ENCODE measurements around the gene GRK1. TPM values are rescaled to one million over a fixed set of nuclear protein-coding genes. Genes with fewer than 3 reads are reported as not detected.
"Not testable (repeated sequence)": the region's sequence is repeated elsewhere in the genome, so short reads cannot be mapped to it uniquely, and the experiment has no call there.

The GRK1 gene
- total RNA-seq, 2 experiments from 2014 or later, result not detected

DNA sequence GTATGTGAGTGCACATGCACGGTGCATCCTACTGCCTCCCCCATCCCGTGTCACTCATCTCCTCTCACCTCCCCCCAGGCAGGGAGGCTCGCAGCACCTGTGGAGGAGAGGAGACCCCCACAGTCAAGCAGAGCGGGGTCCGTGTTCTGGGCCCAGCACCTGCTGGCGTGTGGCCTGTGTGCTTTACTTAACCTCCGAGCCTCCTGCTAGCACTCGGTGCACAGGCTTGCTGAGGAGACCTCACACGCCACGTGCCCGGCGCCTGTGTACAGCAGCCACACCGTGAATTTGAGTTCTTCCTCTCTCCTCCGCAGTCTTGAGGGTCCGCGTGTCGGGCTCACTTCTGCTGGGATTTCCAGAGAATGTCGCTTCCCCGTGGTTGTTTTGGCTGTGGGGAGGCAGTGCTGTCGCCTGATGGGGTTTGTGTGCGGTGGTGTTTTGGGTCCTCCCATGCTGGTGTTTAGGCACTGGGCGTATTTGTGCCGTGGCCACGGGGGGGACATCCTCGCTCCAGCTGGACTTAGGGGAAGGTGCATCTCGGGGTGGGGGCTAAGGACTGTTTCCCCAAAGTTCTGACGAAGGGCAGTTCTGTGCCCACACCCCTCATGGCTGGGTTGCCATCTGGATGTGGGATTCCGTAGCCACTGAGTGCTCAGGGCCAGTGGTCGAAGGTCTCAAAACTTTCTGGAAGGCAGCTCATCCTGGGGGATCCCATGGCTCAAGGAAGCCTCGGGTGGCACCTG is 57.2 kb downstream of the GRK1 start:
- no peak overlapping the region for H3K4me2 ChIP-seq (ENCODE audit: low read length)
- H3K9me2 ChIP-seq (ENCODE audit: insufficient read depth, low read length), result no peaks in the 10 kb centered on the region
- no peak overlapping the region for H2AFZ ChIP-seq (ENCODE audit: low read length)
- no peaks in the 10 kb centered on the region for H3K79me2 ChIP-seq (ENCODE audit: insufficient read depth, low read depth, low read length)
- H4K20me1 ChIP-seq (ENCODE audit: insufficient read depth, low read length), result no peaks in the 10 kb centered on the region
- ChIA-PET POLR2A (no interaction called here), CTCF (ENCODE audit: unreplicated experiment) (no interaction called here)
- H3K27ac ChIP-seq (ENCODE audit: low read depth, low read length, poor library complexity, severe bottlenecking), result no peak overlapping the region
- no peak overlapping the region for H3K4me3 ChIP-seq (ENCODE audit: low read depth, low read length, poor library complexity, severe bottlenecking)
- DNase-seq (ENCODE audit: low spot score), result no peak
- TF ChIP-seq EZH2phosphoT487 (IDR thresholded peaks at IDR 0.05; ENCODE audit: borderline replicate concordance, low read depth, low read length), result no peak
- TF ChIP-seq, protein P1, sequence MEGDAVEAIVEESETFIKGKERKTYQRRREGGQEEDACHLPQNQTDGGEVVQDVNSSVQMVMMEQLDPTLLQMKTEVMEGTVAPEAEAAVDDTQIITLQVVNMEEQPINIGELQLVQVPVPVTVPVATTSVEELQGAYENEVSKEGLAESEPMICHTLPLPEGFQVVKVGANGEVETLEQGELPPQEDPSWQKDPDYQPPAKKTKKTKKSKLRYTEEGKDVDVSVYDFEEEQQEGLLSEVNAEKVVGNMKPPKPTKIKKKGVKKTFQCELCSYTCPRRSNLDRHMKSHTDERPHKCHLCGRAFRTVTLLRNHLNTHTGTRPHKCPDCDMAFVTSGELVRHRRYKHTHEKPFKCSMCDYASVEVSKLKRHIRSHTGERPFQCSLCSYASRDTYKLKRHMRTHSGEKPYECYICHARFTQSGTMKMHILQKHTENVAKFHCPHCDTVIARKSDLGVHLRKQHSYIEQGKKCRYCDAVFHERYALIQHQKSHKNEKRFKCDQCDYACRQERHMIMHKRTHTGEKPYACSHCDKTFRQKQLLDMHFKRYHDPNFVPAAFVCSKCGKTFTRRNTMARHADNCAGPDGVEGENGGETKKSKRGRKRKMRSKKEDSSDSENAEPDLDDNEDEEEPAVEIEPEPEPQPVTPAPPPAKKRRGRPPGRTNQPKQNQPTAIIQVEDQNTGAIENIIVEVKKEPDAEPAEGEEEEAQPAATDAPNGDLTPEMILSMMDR (conservative IDR thresholded peaks at IDR 0.05; ENCODE audit: low read length), result no peak
- no peaks in the 10 kb centered on the region for H3K4me1 ChIP-seq (ENCODE audit: insufficient read depth, low read length, poor library complexity, severe bottlenecking)
- BruUV-seq (replicated peaks), result no TSS peak
- H3K9me3 ChIP-seq (ENCODE audit: low read length), result no peaks in the 10 kb centered on the region
- no peaks in the 10 kb centered on the region for H3K36me3 ChIP-seq (ENCODE audit: insufficient read depth, low read length)
- intact Hi-C loops (cut with micrococcal nuclease; ENCODE audit: unreplicated experiment), result no loop called here

DNA sequence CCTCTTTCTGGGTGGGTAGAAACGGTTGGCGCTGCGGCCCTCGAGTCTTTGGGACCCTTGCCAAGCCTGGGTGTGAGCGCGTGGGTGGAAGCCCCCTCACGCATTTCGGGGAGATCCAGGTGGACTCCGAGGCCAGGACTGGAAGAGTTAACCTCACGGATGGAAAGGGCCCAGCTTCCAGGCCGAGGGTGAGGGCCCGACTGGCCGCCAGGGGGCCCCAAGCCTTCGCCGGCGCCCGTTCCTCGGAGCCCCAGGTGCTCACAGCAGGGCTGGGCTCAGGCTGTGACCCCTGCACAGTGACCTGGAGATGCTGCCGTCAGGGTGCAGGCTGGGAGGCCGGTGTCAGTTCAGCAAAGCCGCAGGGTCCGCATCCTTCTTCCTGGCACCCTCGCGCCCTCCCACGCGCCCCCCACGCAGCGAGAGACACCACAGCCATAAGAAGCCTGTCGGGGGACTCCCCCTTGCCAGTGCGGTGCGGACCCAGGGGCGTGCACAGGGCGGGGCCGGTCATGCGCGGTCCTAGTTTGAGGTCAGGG is 57.8 kb downstream of the GRK1 start:
- no peak overlapping the region for H3K27ac ChIP-seq (ENCODE audit: low read depth, low read length, poor library complexity, severe bottlenecking)
- ChIA-PET POLR2A (no interaction called here), CTCF (ENCODE audit: unreplicated experiment) (no interaction called here)
- intact Hi-C loops (cut with micrococcal nuclease; ENCODE audit: unreplicated experiment), result no loop called here
- no TSS peak for BruUV-seq (replicated peaks)
- H3K4me1 ChIP-seq (ENCODE audit: insufficient read depth, low read length, poor library complexity, severe bottlenecking), result no peaks in the 10 kb centered on the region
- no peaks in the 10 kb centered on the region for H3K9me3 ChIP-seq (ENCODE audit: low read length)
- no peaks in the 10 kb centered on the region for H3K36me3 ChIP-seq (ENCODE audit: insufficient read depth, low read length)
- no peak overlapping the region for H3K4me3 ChIP-seq (ENCODE audit: low read depth, low read length, poor library complexity, severe bottlenecking)
- TF ChIP-seq, protein P1 (conservative IDR thresholded peaks at IDR 0.05; ENCODE audit: low read length), result peak; percentile 49
- TF ChIP-seq EZH2phosphoT487 (IDR thresholded peaks at IDR 0.05; ENCODE audit: borderline replicate concordance, low read depth, low read length), result no peak
- DNase-seq (ENCODE audit: low spot score), result peak; percentile 2
- H4K20me1 ChIP-seq (ENCODE audit: insufficient read depth, low read length), result no peaks in the 10 kb centered on the region
- no peak overlapping the region for H2AFZ ChIP-seq (ENCODE audit: low read length)
- H3K79me2 ChIP-seq (ENCODE audit: insufficient read depth, low read depth, low read length), result no peaks in the 10 kb centered on the region
- no peak overlapping the region for H3K4me2 ChIP-seq (ENCODE audit: low read length)
- no peaks in the 10 kb centered on the region for H3K9me2 ChIP-seq (ENCODE audit: insufficient read depth, low read length)

DNA sequence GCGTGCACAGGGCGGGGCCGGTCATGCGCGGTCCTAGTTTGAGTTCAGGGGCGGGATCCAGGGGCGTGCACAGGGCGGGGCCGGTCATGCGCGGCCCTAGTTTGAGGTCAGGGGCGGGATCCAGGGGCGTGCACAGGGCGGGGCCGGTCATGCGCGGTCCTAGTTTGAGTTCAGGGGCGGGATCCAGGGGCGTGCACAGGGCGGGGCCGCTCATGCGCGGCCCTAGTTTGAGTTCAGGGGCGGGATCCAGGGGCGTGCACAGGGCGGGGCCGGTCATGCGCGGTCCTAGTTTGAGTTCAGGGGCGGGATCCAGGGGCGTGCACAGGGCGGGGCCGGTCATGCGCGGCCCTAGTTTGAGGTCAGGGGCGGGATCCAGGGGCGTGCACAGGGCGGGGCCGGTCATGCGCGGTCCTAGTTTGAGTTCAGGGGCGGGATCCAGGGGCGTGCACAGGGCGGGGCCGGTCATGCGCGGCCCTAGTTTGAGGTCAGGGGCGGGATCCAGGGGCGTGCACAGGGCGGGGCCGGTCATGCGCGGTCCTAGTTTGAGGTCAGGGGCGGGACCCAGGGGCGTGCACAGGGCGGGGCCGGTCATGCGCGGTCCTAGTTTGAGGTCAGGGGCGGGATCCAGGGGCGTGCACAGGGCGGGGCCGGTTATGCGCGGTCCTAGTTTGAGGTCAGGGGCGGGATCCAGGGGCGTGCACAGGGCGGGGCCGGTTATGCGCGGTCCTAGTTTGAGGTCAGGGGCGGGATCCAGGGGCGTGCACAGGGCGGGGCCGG is 58.5 kb downstream of the GRK1 start:
- not testable (repeated sequence) for DNase-seq (ENCODE audit: low spot score)

DNA sequence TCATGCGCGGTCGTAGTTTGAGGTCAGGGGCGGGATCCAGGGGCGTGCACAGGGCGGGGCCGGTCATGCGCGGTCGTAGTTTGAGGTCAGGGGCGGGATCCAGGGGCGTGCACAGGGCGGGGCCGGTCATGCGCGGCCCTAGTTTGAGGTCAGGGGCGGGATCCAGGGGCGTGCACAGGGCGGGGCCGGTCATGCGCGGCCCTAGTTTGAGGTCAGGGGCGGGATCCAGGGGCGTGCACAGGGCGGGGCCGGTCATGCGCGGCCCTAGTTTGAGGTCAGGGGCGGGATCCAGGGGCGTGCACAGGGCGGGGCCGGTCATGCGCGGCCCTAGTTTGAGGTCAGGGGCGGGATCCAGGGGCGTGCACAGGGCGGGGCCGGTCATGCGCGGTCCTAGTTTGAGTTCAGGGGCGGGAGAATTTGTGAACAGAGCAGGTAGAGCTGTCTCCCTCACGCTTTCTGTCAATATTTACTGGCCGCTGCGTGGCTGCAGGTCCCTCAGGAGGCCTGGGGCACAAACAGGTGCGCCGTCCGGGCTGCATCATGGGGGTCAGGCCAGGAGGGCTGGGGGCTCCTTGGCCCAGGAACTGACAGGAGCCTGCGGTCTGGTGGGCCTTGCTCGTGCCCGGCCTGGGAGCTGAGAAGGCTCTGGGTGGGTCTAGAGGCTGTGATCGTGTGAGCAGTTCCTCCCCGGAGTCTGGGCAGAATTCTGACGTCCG is 59.2 kb downstream of the GRK1 start:
- H3K9me2 ChIP-seq (ENCODE audit: insufficient read depth, low read length); BruUV-seq (replicated peaks); intact Hi-C loops (cut with micrococcal nuclease; ENCODE audit: unreplicated experiment); H2AFZ ChIP-seq (ENCODE audit: low read length); CTCF ChIA-PET (ENCODE audit: unreplicated experiment); POLR2A ChIA-PET; H3K4me1 ChIP-seq (ENCODE audit: insufficient read depth, low read length, poor library complexity, severe bottlenecking); H3K9me3 ChIP-seq (ENCODE audit: low read length); H4K20me1 ChIP-seq (ENCODE audit: insufficient read depth, low read length); H3K27ac ChIP-seq (ENCODE audit: low read depth, low read length, poor library complexity, severe bottlenecking); DNase-seq (ENCODE audit: low spot score); H3K79me2 ChIP-seq (ENCODE audit: insufficient read depth, low read depth, low read length); H3K4me2 ChIP-seq (ENCODE audit: low read length); H3K36me3 ChIP-seq (ENCODE audit: insufficient read depth, low read length); H3K4me3 ChIP-seq (ENCODE audit: low read depth, low read length, poor library complexity, severe bottlenecking): not testable (repeated sequence)

More for the DNA sequence above, 58.5 kb downstream of the GRK1 start:
- H3K4me2 ChIP-seq (ENCODE audit: low read length); intact Hi-C loops (cut with micrococcal nuclease; ENCODE audit: unreplicated experiment); H3K79me2 ChIP-seq (ENCODE audit: insufficient read depth, low read depth, low read length); H3K27ac ChIP-seq (ENCODE audit: low read depth, low read length, poor library complexity, severe bottlenecking); POLR2A ChIA-PET; H3K36me3 ChIP-seq (ENCODE audit: insufficient read depth, low read length); H4K20me1 ChIP-seq (ENCODE audit: insufficient read depth, low read length); CTCF ChIA-PET (ENCODE audit: unreplicated experiment); H3K9me3 ChIP-seq (ENCODE audit: low read length); H3K4me3 ChIP-seq (ENCODE audit: low read depth, low read length, poor library complexity, severe bottlenecking); H3K9me2 ChIP-seq (ENCODE audit: insufficient read depth, low read length); H2AFZ ChIP-seq (ENCODE audit: low read length); H3K4me1 ChIP-seq (ENCODE audit: insufficient read depth, low read length, poor library complexity, severe bottlenecking); BruUV-seq (replicated peaks): not testable (repeated sequence)
